ENCODE data around the gene TGM2.

- TF ChIP-seq CTCF (IDR thresholded peaks at IDR 0.05) (no peak), POLR2A (IDR thresholded peaks at IDR 0.05) (no peak)
Observed at GRCh38 chr20:38195521-38195920, 30.5 kb upstream of the TGM2 start.
